Measurements from ENCODE around the gene EEF1AKMT4. TPM values are rescaled to one million over a fixed set of nuclear protein-coding genes. Genes with fewer than 3 reads are reported as not detected.

The EEF1AKMT4 gene
- total and polyA plus RNA-seq, 2 of the 8 experiments (the other 6 are each of a cell fraction or from before 2014, with no cell fraction given): 9.3 to 30.1 TPM

- Histone ChIP-seq H2BK120ac (replicated peaks; ENCODE audit: low read depth, low read length) (no peak overlapping the region), H3K4me3 (ENCODE audit: extremely low read depth in 1 of 4, insufficient read depth in 2 of 4, low read depth in 3 of 4, low read length in 4 of 4) (peak overlapping the region; percentile 36 to 84 (median 74)), H3K4me1 (replicated peaks in 1 of 4; ENCODE audit: control insufficient read depth in 3 of 4, insufficient read depth in 4 of 4, low read length in 3 of 4) (peaks cover 0 to 17% (median 8%) of the 10 kb centered on the region in 4 experiments; a peak in 4 of 7 replicates), H3K23ac (ENCODE audit: insufficient read length) (no peak overlapping the region), H2BK20ac (ENCODE audit: low read length) (no peak overlapping the region), H3K56ac (replicated peaks; ENCODE audit: insufficient read length, low read depth, low read length) (no peak overlapping the region), H3K79me2 (ENCODE audit: control insufficient read depth in 1 of 2, insufficient read depth in 2 of 2, low read length in 2 of 2) (no peaks in the 10 kb centered on the region), H2BK12ac (ENCODE audit: low read depth, low read length) (no peak overlapping the region), H3K4ac (replicated peaks; ENCODE audit: insufficient read length, low read depth, low read length) (no peak overlapping the region), H3K9me3 (ENCODE audit: insufficient read depth in 2 of 2, low read depth in 1 of 2, low read length in 1 of 2) (peaks cover 0 to 4% of the 10 kb centered on the region in 2 experiments; a peak in 1 of 4 replicates), H2BK15ac (ENCODE audit: low read length) (0 out of 2 replicates have a peak overlapping the region, but pooled peaks have one; percentile 31), H3K36me3 (ENCODE audit: control insufficient read depth in 2 of 4, insufficient read depth in 4 of 4, low read length in 3 of 4) (no peaks in the 10 kb centered on the region), H2BK5ac (ENCODE audit: low read depth, low read length) (no peak overlapping the region), H2AK5ac (ENCODE audit: low read depth, low read length) (no peak overlapping the region), H3K23me2 (ENCODE audit: low read depth, low read length) (peaks cover 22% of the 10 kb centered on the region), H4K8ac (ENCODE audit: extremely low read depth, insufficient read depth, low read length) (no peak overlapping the region), H3K14ac (ENCODE audit: insufficient read length) (no peak overlapping the region), H3K9ac (replicated peaks in 1 of 4; ENCODE audit: extremely low read depth in 1 of 4, low read depth in 3 of 4, low read length in 3 of 4) (peak overlapping the region in 1 of 4 experiments; percentile 37; a peak in 1 of 7 replicates), H3K18ac (ENCODE audit: extremely low read depth, low read length) (no peak overlapping the region), H3K27ac (ENCODE audit: low read depth, low read length) (no peak overlapping the region), H4K5ac (ENCODE audit: insufficient read length, low read depth, low read length) (no peak overlapping the region), H3K79me1 (ENCODE audit: low read depth, low read length) (no peaks in the 10 kb centered on the region), H2AFZ (ENCODE audit: low read length) (peak overlapping the region; percentile 64; the same call in 1 of the 2 replicates), H3K4me2 (ENCODE audit: insufficient read depth in 1 of 2, low read depth in 2 of 2, low read length in 2 of 2) (peak overlapping the region; percentile 89 to 100), H3K27me3 (replicated peaks in 1 of 4; ENCODE audit: control insufficient read depth in 3 of 4, extremely low read depth in 1 of 4, insufficient read depth in 3 of 4, low read length in 3 of 4) (peaks cover 7 to 50% (median 38%) of the 10 kb centered on the region in 4 experiments), H4K20me1 (replicated peaks in 1 of 2; ENCODE audit: control insufficient read depth in 1 of 2, insufficient read depth in 2 of 2, low read length in 2 of 2) (peaks cover 13 to 14% of the 10 kb centered on the region in 2 experiments), H4K91ac (replicated peaks; ENCODE audit: insufficient read length, low read length) (no peak overlapping the region)
- no peak for FAIRE-seq
- DNase-seq (ENCODE audit: low read depth in 1 of 2, low spot score in 2 of 2): no peak
- ChIA-PET POLR2A (ENCODE audit: partially characterized antibody) (interaction anchor here (2.3 to 3.1 kb wide), 2 partner anchors 21 to 22 kb away, joined by 8 to 9 read pairs; no protein-coding TSS in a partner anchor), CTCF (ENCODE audit: partially characterized antibody) (interaction anchor here (1.2 to 14.0 kb wide), 6 partner anchors 12 to 38 kb away, joined by 3 to 136 read pairs (median 12); partner anchors contain the start of genes EEF1AKMT4 and VWA5B2)
- 24% methylated on average over 15 of the region's 15 CpGs; no CpG with 5 or more reads in 1 of the 2 experiments for WGBS, 2 experiments (ENCODE audit: extremely low coverage in 1 of 2, insufficient coverage in 1 of 2, insufficient read length in 1 of 2, insufficient replicate concordance in 2 of 2, low coverage in 1 of 2, low lambda C conversion rate in 2 of 2, missing lambda C conversion rate in 1 of 2)
Observed at GRCh38 chr3:184262764-184263179, 13.3 kb downstream of the EEF1AKMT4 start.

Data from H1 (cell line).